Sigmoid colon (tissue), 4 donors: ENCODE measurements around the gene APBA3.

Source experiments
- EP300 ChIP-seq, 4 donors: sonication (generic); formaldehyde crosslinking; IDR thresholded peaks; one replicate each; pipeline ENCODE4 v1.6.1; 2017; ENCODE audit warnings: antibody characterized with exemption in 4 of 4
- POLR2A ChIP-seq, 2 donors: fragments of 450-650 bp; IDR thresholded peaks; one replicate each; pipeline ENCODE4 v1.6.1; 2016; ENCODE audit warnings: antibody characterized with exemption in 2 of 2, mild to moderate bottlenecking in 2 of 2, moderate library complexity in 2 of 2
- TF ChIP-seq, protein P1 (sequence below), 4 experiments: fragments of 450-650 bp in 3 of 4; fragments of 200-600 bp in 1 of 4; IDR thresholded peaks; one replicate each; pipeline ENCODE4 v1.5.1; 2016 to 2019; ENCODE audit warnings: antibody characterized with exemption in 4 of 4, mild to moderate bottlenecking in 3 of 4, moderate library complexity in 2 of 4

DNA sequence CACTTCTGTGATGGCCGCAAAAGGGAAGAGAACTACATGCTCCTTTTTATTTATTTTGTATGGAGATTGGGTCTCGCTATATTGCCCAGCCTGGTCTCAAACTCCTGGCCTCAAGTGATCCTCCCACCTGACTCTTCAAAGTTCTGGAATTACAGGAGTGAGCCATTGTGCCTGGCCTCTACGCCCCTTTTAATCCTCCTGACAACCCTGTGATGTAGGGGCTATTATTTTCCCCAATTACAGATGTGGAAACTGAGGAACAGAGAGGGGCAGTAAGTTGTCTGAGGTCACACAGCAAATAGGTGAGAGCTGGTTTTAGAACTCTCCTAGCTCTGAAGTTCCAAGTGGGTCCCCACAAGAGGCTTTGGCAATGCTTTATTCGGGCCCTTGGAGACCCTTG is 41.6 kb downstream of the APBA3 start:
- TF ChIP-seq, protein P1, sequence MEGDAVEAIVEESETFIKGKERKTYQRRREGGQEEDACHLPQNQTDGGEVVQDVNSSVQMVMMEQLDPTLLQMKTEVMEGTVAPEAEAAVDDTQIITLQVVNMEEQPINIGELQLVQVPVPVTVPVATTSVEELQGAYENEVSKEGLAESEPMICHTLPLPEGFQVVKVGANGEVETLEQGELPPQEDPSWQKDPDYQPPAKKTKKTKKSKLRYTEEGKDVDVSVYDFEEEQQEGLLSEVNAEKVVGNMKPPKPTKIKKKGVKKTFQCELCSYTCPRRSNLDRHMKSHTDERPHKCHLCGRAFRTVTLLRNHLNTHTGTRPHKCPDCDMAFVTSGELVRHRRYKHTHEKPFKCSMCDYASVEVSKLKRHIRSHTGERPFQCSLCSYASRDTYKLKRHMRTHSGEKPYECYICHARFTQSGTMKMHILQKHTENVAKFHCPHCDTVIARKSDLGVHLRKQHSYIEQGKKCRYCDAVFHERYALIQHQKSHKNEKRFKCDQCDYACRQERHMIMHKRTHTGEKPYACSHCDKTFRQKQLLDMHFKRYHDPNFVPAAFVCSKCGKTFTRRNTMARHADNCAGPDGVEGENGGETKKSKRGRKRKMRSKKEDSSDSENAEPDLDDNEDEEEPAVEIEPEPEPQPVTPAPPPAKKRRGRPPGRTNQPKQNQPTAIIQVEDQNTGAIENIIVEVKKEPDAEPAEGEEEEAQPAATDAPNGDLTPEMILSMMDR (IDR thresholded peaks at IDR 0.05): no peak
- TF ChIP-seq EP300 (IDR thresholded peaks at IDR 0.05): no peak
- TF ChIP-seq POLR2A (IDR thresholded peaks at IDR 0.05): no peak
